ENCODE measurements around the gene APOBEC3B. TPM values are rescaled to one million over a fixed set of nuclear protein-coding genes. Genes with fewer than 3 reads are reported as not detected.

Gene APOBEC3B
- total RNA-seq, 2 donors from 2014 or later: 0.90 TPM; not detected in 1

DNA sequence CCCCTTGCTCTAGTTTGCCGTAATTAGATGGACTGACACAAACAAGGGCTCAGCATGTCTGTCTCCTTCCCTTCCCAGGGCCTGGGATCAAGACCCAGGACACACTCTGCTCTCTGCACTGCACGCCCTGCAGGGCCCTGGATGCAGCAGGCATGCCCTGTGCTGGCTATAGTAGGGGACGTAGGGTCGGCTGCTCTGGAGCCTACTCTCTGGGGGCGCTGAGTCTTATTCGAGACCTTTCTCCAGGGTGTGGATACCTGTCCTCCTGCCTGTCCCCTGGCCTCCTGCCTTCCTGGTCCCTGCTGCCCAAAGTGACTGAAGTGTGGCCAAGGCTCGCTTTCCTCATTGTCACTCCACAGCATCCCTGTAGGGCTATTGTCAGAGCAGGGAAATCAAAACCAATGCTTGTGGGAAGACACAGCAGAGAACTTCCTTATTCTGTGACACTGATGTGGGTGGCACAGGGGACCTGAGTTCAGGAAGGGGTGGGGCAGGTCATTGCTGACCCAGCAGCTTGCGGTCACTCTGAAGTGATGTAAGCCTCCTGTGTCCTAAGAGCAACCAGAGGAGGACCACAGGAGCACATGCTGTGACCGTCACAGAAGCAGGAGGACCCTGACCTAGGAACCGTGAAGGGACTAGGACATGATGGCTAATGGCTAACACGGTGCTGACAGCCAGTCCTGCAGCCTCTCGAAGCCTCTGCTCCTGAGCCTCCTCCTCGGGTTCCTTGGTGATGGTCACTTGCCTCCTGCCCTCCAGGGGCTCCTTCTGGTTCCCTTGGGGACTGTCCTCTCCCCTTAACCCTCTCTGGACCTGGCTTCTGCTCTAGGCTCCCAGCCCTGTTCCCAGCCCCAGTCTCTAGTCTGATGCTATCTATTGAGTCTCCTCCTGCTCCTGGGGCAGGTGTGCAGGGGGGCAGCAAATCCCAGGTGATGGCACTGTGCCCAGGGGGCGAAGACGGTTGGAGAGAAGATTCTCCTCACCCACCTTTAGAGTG is 14.4 kb upstream of the APOBEC3B start:
- H3K4me3 ChIP-seq: no peak overlapping the region
- H3K9me3 ChIP-seq: no peaks in the 10 kb centered on the region
- DNase-seq (ENCODE audit: low spot score): peak; percentile 61
- H3K4me1 ChIP-seq: no peaks in the 10 kb centered on the region
- TF ChIP-seq, protein P1, sequence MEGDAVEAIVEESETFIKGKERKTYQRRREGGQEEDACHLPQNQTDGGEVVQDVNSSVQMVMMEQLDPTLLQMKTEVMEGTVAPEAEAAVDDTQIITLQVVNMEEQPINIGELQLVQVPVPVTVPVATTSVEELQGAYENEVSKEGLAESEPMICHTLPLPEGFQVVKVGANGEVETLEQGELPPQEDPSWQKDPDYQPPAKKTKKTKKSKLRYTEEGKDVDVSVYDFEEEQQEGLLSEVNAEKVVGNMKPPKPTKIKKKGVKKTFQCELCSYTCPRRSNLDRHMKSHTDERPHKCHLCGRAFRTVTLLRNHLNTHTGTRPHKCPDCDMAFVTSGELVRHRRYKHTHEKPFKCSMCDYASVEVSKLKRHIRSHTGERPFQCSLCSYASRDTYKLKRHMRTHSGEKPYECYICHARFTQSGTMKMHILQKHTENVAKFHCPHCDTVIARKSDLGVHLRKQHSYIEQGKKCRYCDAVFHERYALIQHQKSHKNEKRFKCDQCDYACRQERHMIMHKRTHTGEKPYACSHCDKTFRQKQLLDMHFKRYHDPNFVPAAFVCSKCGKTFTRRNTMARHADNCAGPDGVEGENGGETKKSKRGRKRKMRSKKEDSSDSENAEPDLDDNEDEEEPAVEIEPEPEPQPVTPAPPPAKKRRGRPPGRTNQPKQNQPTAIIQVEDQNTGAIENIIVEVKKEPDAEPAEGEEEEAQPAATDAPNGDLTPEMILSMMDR (IDR thresholded peaks at IDR 0.05): no peak
- H3K27ac ChIP-seq: no peak overlapping the region
- no peaks in the 10 kb centered on the region for H3K36me3 ChIP-seq
- H3K27me3 ChIP-seq: no peaks in the 10 kb centered on the region

DNA sequence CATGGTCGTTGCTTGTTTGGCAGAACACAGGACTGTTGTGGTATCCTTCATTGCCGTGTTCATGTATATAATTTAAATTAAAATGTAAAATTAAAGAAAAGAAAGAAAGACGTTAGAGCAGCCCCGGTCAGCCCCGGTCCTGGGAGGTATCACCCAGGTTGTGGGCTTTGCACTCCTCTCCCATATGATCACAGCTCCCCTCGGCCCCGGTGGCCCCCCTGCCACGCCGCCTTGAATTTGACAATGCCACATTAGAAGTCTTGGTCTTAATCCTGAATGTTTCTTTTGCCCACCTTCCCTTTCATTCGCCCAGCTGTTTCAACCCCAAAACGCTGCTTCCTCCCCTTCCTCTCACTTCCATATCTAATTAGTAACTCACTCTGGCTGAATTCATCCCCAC is 13.3 kb upstream of the APOBEC3B start:
- Histone ChIP-seq H3K9me3 (no peaks in the 10 kb centered on the region), H3K27me3 (no peaks in the 10 kb centered on the region), H3K36me3 (no peaks in the 10 kb centered on the region), H3K4me3 (no peak overlapping the region), H3K27ac (no peak overlapping the region), H3K4me1 (no peaks in the 10 kb centered on the region)
- TF ChIP-seq, protein P1 (IDR thresholded peaks at IDR 0.05): no peak
- no peak for DNase-seq (ENCODE audit: low spot score)

DNA sequence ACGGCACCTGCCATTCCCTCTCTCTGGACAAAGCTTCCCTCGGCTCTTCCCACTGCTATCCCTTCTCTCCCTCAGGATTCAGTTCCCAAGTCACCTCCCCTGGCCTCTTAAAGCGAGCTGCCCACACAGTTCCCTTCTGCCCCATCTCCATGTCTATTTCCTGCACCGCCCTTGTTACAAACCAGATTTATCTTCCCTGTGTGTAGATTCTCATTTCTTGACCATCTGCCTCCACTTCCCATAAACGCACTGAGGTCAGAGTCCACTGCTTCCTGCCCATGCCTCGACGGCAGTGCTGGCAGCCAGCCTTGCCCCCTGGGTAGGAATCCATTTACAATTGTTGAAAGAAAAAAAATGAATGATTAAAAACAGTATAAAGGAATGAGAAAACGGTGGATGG is 11.6 kb upstream of the APOBEC3B start:
- Histone ChIP-seq H3K9me3 (no peaks in the 10 kb centered on the region), H3K27ac (no peak overlapping the region), H3K4me1 (no peaks in the 10 kb centered on the region), H3K36me3 (no peaks in the 10 kb centered on the region), H3K27me3 (no peaks in the 10 kb centered on the region), H3K4me3 (no peak overlapping the region)
- TF ChIP-seq, protein P1 (IDR thresholded peaks at IDR 0.05): no peak
- no peak for DNase-seq (ENCODE audit: low spot score)

DNA sequence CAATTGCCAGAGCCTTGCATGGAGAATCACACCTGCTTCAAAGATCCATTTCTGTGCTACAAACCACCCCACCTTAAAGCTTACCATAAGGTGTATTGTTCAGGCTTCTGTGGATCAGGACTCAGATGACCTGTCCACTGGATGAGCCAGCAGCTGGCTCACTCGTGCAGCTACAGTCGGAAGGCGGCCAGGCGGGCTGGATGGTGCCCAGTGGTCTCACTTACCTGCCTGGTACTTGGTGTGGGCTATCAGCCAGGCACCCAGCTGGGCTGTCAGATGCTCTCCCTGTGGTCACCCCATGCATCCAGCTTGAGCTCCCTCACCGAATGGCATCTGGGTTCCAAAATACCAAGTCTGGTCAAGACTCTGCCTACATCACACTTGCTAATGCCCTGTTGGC is 10.9 kb upstream of the APOBEC3B start:
- no peak for DNase-seq (ENCODE audit: low spot score)
- H3K4me1 ChIP-seq: no peaks in the 10 kb centered on the region
- no peaks in the 10 kb centered on the region for H3K36me3 ChIP-seq
- no peaks in the 10 kb centered on the region for H3K9me3 ChIP-seq
- H3K27me3 ChIP-seq: no peaks in the 10 kb centered on the region
- TF ChIP-seq, protein P1 (IDR thresholded peaks at IDR 0.05): no peak
- H3K27ac ChIP-seq: no peak overlapping the region
- H3K4me3 ChIP-seq: no peak overlapping the region

DNA sequence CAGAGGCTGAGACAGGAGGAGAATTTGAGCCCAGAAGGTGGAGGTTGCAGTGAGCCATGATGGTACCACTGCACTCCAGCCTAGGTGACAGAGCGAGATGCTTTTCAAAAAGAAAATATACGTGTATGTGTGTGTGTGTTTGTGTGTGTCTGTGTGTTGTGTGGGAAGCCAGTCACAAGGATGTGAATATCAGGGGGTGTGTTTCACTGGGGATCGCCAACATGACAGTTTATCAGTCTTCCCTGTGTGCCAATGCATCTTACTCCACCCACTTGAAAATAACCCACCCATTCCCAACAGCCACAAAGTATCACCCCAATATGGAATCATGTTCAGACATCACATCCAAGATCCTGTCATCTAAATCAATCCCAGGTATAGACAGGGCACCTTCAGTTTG is 10.4 kb upstream of the APOBEC3B start:
- no peak for DNase-seq (ENCODE audit: low spot score)
- Histone ChIP-seq H3K36me3 (no peaks in the 10 kb centered on the region), H3K27ac (no peak overlapping the region), H3K4me3 (no peak overlapping the region), H3K9me3 (no peaks in the 10 kb centered on the region), H3K4me1 (no peaks in the 10 kb centered on the region), H3K27me3 (no peaks in the 10 kb centered on the region)
- TF ChIP-seq, protein P1 (IDR thresholded peaks at IDR 0.05): no peak

Data from right atrium auricular region (tissue), 2 donors.